MM.1S (cell line): ENCODE measurements around the gene LNX1.
A peak's percentile ranks its signal among the peaks of the same experiment; 100 is the strongest.

Source experiments
- DNase-seq: peaks from one replicate; pipeline ENCODE4 v3.0.0-alpha.2; 2015
- H2AFZ ChIP-seq: fragments of 300-600 bp; sonication (generic); 2 replicates; pipeline ENCODE4 v1.6.0; 2016; ENCODE audit warnings: antibody characterized with exemption, low read length
- H3F3A ChIP-seq: fragments of 300-600 bp; sonication (generic); 2 replicates; pipeline ENCODE4 v1.6.1; 2016; ENCODE audit warnings: mild to moderate bottlenecking, antibody characterized with exemption, low read length, moderate library complexity, mixed read lengths; ENCODE audit not compliant: insufficient read depth
- H3K27ac ChIP-seq: fragments of 300-600 bp; sonication (generic); 2 replicates; pipeline ENCODE4 v1.5.1; 2016; ENCODE audit warnings: mild to moderate bottlenecking, low read length
- H3K27me3 ChIP-seq: fragments of 300-600 bp; sonication (generic); replicated peaks from 2 replicates; pipeline ENCODE4 v1.6.0; 2016; ENCODE audit warnings: low read length; ENCODE audit not compliant: insufficient read depth
- H3K36me3 ChIP-seq: fragments of 300-600 bp; sonication (generic); replicated peaks from 2 replicates; pipeline ENCODE4 v1.6.1; 2016; ENCODE audit warnings: mild to moderate bottlenecking, low read length, mixed read lengths; ENCODE audit not compliant: insufficient read depth
- H3K4me1 ChIP-seq: fragments of 300-600 bp; sonication (generic); 2 replicates; pipeline ENCODE4 v1.6.1; 2016; ENCODE audit warnings: low read length, mixed read lengths
- H3K4me2 ChIP-seq: fragments of 300-600 bp; sonication (generic); 2 replicates; pipeline ENCODE4 v1.6.0; 2016; ENCODE audit warnings: low read depth, low read length
- H3K4me3 ChIP-seq: fragments of 300-600 bp; sonication (generic); 2 replicates; pipeline ENCODE4 v1.5.1; 2016; ENCODE audit warnings: low read length, mixed read lengths
- H3K79me2 ChIP-seq: fragments of 300-600 bp; sonication (generic); 2 replicates; pipeline ENCODE4 v1.6.1; 2016; ENCODE audit warnings: mixed run types, low read length, mixed read lengths
- H3K9ac ChIP-seq: fragments of 300-600 bp; sonication (generic); 2 replicates; pipeline ENCODE4 v1.6.1; 2016; ENCODE audit warnings: low read length, mixed read lengths
- H3K9me2 ChIP-seq: fragments of 300-600 bp; sonication (generic); replicated peaks from 2 replicates; pipeline ENCODE4 v1.6.1; 2016; ENCODE audit warnings: mild to moderate bottlenecking, low read length, mixed read lengths; ENCODE audit not compliant: insufficient read depth
- H3K9me3 ChIP-seq: fragments of 300-600 bp; sonication (generic); replicated peaks from 2 replicates; pipeline ENCODE4 v1.6.1; 2016; ENCODE audit warnings: mild to moderate bottlenecking, low read length, mixed read lengths; ENCODE audit not compliant: insufficient read depth
- H4K20me1 ChIP-seq: fragments of 300-600 bp; sonication (generic); 2 replicates; pipeline ENCODE4 v1.6.1; 2016; ENCODE audit warnings: mild to moderate bottlenecking, low read length, moderate library complexity, mixed read lengths; ENCODE audit not compliant: insufficient read depth
- EZH2 ChIP-seq: fragments of 300-600 bp; sonication (generic); optimal IDR thresholded peaks from 2 replicates; pipeline ENCODE3; 2017; ENCODE audit warnings: low read depth, mild to moderate bottlenecking, antibody characterized with exemption, low read length, mixed read lengths
- EZH2phosphoT487 ChIP-seq: fragments of 300-600 bp; sonication (generic); IDR thresholded peaks from 2 replicates; pipeline ENCODE4 v1.6.1; 2018; ENCODE audit warnings: antibody characterized with exemption, low read length
- TF ChIP-seq, protein P1 (sequence below): fragments of 300-600 bp; sonication (generic); IDR thresholded peaks from 2 replicates; pipeline ENCODE4 v1.5.1; 2016; ENCODE audit warnings: antibody characterized with exemption, low read length, mixed read lengths

The LNX1 gene

DNA sequence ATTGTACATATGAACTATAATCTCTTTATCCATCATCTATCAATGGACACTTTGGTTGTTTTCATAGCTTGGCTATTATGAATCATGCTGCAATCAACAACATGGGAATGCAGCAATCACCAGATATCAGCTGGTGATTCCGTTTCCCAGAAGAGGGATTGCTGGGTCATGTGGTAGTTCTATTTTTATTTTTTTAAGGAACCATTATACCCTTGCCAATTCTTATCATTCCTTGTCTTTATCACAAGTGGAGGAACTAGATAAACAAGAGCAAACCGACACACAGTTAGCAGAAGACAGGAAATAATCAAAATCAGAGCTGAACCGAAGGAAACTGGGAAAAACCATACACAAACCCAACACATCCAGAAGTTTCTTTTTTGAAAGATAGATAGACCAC is 14.5 kb upstream of the LNX1 start:
- no peak overlapping the region for H3K27ac ChIP-seq
- DNase-seq = no peak
- TF ChIP-seq EZH2 = no peak

DNA sequence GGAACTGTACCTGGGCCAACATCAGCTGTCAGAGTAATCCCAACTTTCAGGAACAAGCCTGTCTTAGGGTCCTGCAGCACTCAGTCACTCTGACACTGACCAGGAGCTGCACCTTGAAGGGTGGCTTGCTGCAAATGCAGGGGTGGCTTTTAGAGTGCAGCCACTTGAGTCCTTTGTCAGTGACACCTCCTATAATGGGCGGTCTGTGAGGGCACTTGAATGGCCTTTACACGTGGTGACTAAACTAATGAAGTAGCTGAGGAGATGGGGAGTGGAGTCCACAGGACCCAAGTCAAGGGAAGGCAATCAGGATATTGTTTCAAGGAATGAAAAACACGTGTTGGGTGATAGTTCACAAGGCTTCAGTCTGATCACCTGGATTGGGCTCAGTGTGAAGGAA is 11.1 kb upstream of the LNX1 start:
- Histone ChIP-seq H3K9me3 (no peaks in the 10 kb centered on the region), H3F3A (peaks cover 9% of the 10 kb centered on the region), H3K9ac (no peak overlapping the region), H4K20me1 (no peaks in the 10 kb centered on the region), H3K9me2 (no peaks in the 10 kb centered on the region), H3K4me3 (no peak overlapping the region), H2AFZ (no peak overlapping the region), H3K27ac (no peak overlapping the region), H3K4me2 (no peak overlapping the region), H3K36me3 (no peaks in the 10 kb centered on the region), H3K4me1 (peaks cover 20% of the 10 kb centered on the region), H3K27me3 (no peaks in the 10 kb centered on the region), H3K79me2 (no peaks in the 10 kb centered on the region)
- no peak for DNase-seq
- TF ChIP-seq, protein P1, sequence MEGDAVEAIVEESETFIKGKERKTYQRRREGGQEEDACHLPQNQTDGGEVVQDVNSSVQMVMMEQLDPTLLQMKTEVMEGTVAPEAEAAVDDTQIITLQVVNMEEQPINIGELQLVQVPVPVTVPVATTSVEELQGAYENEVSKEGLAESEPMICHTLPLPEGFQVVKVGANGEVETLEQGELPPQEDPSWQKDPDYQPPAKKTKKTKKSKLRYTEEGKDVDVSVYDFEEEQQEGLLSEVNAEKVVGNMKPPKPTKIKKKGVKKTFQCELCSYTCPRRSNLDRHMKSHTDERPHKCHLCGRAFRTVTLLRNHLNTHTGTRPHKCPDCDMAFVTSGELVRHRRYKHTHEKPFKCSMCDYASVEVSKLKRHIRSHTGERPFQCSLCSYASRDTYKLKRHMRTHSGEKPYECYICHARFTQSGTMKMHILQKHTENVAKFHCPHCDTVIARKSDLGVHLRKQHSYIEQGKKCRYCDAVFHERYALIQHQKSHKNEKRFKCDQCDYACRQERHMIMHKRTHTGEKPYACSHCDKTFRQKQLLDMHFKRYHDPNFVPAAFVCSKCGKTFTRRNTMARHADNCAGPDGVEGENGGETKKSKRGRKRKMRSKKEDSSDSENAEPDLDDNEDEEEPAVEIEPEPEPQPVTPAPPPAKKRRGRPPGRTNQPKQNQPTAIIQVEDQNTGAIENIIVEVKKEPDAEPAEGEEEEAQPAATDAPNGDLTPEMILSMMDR = no peak
- TF ChIP-seq EZH2phosphoT487 = no peak
- TF ChIP-seq EZH2 = no peak

More for the DNA sequence above, 14.5 kb upstream of the LNX1 start:
- Histone ChIP-seq H3K9ac (no peak overlapping the region), H3K4me1 (0 out of 2 replicates have a peak, but pooled peaks cover 7% of the 10 kb centered on the region), H3K27me3 (no peaks in the 10 kb centered on the region), H4K20me1 (no peaks in the 10 kb centered on the region), H3K9me3 (no peaks in the 10 kb centered on the region), H3K9me2 (no peaks in the 10 kb centered on the region), H3K4me3 (no peak overlapping the region), H3K36me3 (no peaks in the 10 kb centered on the region), H2AFZ (no peak overlapping the region), H3F3A (no peaks in the 10 kb centered on the region), H3K79me2 (no peaks in the 10 kb centered on the region), H3K4me2 (no peak overlapping the region)

DNA sequence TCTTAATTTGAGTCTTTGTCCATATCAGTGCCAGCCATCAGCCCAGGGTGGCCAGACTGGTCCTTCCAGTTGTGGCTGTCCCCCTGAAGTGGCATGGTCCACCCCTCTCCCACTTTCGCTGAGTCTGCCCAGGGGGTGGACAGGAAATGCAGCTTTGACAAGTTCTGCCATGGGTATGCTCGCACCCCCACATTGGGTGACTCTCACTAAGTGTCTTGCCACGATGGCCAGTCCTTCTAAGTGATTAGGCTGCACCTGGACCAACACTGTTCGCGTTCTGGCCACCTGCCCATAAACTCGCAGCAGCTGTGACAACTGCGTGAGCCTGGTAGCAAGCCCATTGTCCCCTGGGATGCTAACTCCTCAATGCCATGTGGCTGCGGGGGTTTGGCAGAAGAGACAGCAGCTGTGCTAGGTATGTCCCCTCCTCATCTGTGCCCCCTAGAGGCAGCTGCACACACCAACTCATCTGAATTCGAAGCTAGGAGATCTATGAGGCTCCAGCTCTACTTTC is 10.0 kb upstream of the LNX1 start:
- no peak for TF ChIP-seq EZH2phosphoT487
- no peak for TF ChIP-seq EZH2
- TF ChIP-seq, protein P1 = peak; percentile 25
- Histone ChIP-seq H3K9me2 (no peaks in the 10 kb centered on the region), H3K4me3 (no peak overlapping the region), H3F3A (peaks cover 9% of the 10 kb centered on the region), H3K36me3 (no peaks in the 10 kb centered on the region), H3K27me3 (no peaks in the 10 kb centered on the region), H3K27ac (no peak overlapping the region), H3K79me2 (no peaks in the 10 kb centered on the region), H3K4me2 (no peak overlapping the region), H3K9me3 (no peaks in the 10 kb centered on the region), H3K4me1 (peaks cover 20% of the 10 kb centered on the region), H2AFZ (no peak overlapping the region), H3K9ac (no peak overlapping the region), H4K20me1 (no peaks in the 10 kb centered on the region)
- peak; percentile 6 for DNase-seq

DNA sequence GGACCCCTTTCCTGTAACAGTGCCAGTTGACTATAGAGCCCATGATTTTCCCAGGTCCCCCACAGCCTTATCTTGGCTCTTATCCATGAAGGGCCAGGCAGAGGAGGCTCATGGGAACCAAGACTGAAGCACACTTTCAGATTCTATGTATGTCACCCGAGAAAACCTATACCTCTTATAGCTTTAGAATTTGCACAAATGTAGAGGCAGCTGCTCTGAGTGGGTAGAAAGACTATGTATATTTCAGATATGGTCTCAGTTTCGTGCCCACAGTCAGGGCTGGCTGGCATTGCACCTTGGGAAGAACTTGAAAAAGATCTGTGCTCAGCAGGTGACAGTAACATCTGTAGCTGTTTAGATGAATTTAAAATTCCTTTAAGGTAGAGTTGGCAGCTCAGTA is 8.3 kb upstream of the LNX1 start:
- Histone ChIP-seq H3K27me3 (no peaks in the 10 kb centered on the region), H3K9me2 (no peaks in the 10 kb centered on the region), H2AFZ (peak overlapping the region; percentile 66), H3K27ac (peak overlapping the region; percentile 77; the same call in 1 of the 2 replicates), H3K79me2 (no peaks in the 10 kb centered on the region), H4K20me1 (no peaks in the 10 kb centered on the region), H3K4me2 (peak overlapping the region; percentile 51), H3K4me1 (peaks cover 20% of the 10 kb centered on the region), H3K9ac (peak overlapping the region; percentile 13; the same call in 1 of the 2 replicates), H3K36me3 (no peaks in the 10 kb centered on the region), H3K4me3 (peak overlapping the region; percentile 1; the same call in 1 of the 2 replicates), H3F3A (peaks cover 9% of the 10 kb centered on the region), H3K9me3 (no peaks in the 10 kb centered on the region)
- TF ChIP-seq EZH2phosphoT487 (no peak), EZH2 (no peak)
- TF ChIP-seq, protein P1 = no peak
- peak; percentile 74 for DNase-seq
